T1000 (cell line): ENCODE data around the gene TRIM40.

Experiments
- DNase-seq: peaks from one replicate; lab custom pipeline; 2025; ENCODE audit warnings: mixed read lengths; lab: John Stamatoyannopoulos, UW

TRIM40 gene

GRCh38 chr6:30149858-30150550 lies 14.1 kb downstream of the TRIM40 start:
- DNase-seq: no peak

GRCh38 chr6:30150671-30151395 lies 14.9 kb downstream of the TRIM40 start:
- DNase-seq: no peak

- DNase-seq: no peak
Observed at GRCh38 chr6:30151580-30151979, 15.6 kb downstream of the TRIM40 start.

GRCh38 chr6:30152016-30152673 lies 16.2 kb downstream of the TRIM40 start:
- DNase-seq: no peak

GRCh38 chr6:30152910-30153610 lies 17.1 kb downstream of the TRIM40 start:
- DNase-seq: no peak

- DNase-seq: no peak
Observed at GRCh38 chr6:30154061-30154460, 18.1 kb downstream of the TRIM40 start.

GRCh38 chr6:30154709-30155519 lies 19.0 kb downstream of the TRIM40 start:
- peak; percentile 82 for DNase-seq

- DNase-seq: no peak
Observed at GRCh38 chr6:30155520-30156261, 19.8 kb downstream of the TRIM40 start.

- DNase-seq: peak; percentile 23
Observed at GRCh38 chr6:30156262-30156599, 20.3 kb downstream of the TRIM40 start.

- no peak for DNase-seq
Observed at GRCh38 chr6:30156774-30157173, 20.8 kb downstream of the TRIM40 start.

- DNase-seq: no peak
Observed at GRCh38 chr6:30157581-30157980, 21.6 kb downstream of the TRIM40 start.

- no peak for DNase-seq
Observed at GRCh38 chr6:30157999-30158398, 22.1 kb downstream of the TRIM40 start.

- no peak for DNase-seq
Observed at GRCh38 chr6:30158475-30159040, 22.6 kb downstream of the TRIM40 start.

- DNase-seq: no peak
Observed at GRCh38 chr6:30160008-30160784, 24.3 kb downstream of the TRIM40 start.

- no peak for DNase-seq
Observed at GRCh38 chr6:30160785-30161531, 25.0 kb downstream of the TRIM40 start, which contains the start of gene TRIM10. TSS of gene TRIM10 (minus strand) at chr6:30161211. CDS start at chr6:30160858, 353 bp downstream.

GRCh38 chr6:30162265-30163089 lies 26.5 kb downstream of the TRIM40 start:
- no peak for DNase-seq

- DNase-seq: no peak
Observed at GRCh38 chr6:30163090-30163917, 27.4 kb downstream of the TRIM40 start, which contains the start of gene TRIM15. TSS of gene TRIM15 (plus strand) at chr6:30163546. CDS start at chr6:30163685, 139 bp downstream.
